Activated naive CD8-positive, alpha-beta T cell treated with anti-CD3 and anti-CD28 coated beads, Interleukin-2, amount 50 U/mL, for 16 hours (primary cell): ENCODE results near the gene DCD.
"Not testable (repeated sequence)": the region's sequence is repeated elsewhere in the genome, so short reads cannot be mapped to it uniquely, and the experiment has no call there.

Experiments
- DNase-seq: peaks from one replicate; pipeline ENCODE4 v3.0.0-alpha.2; 2020; ENCODE audit warnings: low read depth, low spot score

Gene DCD, protein sequence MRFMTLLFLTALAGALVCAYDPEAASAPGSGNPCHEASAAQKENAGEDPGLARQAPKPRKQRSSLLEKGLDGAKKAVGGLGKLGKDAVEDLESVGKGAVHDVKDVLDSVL

GRCh38 chr12:54648265-54648664 lies at the start of gene DCD:
TSS of gene DCD (minus strand) at chr12:54648365. CDS start at chr12:54648303, 62 bp downstream.
- no peak for DNase-seq

- no peak for DNase-seq
Measured at GRCh38 chr12:54697851-54698250, 49.7 kb upstream of the DCD start.

DNA sequence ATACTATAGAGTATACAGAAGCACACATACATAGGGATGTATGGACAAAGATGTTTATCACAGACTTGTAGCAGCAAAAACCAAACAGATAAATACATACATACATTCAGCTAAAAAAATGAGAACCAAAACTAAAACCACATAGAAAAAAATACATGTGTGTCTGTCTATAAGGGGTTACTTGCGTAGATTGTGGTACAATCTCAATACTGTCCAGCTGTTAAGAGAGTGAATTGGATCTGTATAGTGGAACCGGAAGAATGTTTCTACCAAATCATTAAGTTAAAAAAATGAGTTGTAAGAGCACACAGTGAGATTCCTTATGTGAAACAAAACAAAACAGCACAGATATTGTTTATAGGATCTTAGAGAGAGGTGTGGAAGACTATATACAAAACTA lies 44.2 kb upstream of the DCD start:
- DNase-seq, result no peak

- no peak for DNase-seq
Measured at GRCh38 chr12:54689984-54690383, 41.8 kb upstream of the DCD start.

GRCh38 chr12:54689034-54689372 lies 40.8 kb upstream of the DCD start:
- no peak for DNase-seq

DNA sequence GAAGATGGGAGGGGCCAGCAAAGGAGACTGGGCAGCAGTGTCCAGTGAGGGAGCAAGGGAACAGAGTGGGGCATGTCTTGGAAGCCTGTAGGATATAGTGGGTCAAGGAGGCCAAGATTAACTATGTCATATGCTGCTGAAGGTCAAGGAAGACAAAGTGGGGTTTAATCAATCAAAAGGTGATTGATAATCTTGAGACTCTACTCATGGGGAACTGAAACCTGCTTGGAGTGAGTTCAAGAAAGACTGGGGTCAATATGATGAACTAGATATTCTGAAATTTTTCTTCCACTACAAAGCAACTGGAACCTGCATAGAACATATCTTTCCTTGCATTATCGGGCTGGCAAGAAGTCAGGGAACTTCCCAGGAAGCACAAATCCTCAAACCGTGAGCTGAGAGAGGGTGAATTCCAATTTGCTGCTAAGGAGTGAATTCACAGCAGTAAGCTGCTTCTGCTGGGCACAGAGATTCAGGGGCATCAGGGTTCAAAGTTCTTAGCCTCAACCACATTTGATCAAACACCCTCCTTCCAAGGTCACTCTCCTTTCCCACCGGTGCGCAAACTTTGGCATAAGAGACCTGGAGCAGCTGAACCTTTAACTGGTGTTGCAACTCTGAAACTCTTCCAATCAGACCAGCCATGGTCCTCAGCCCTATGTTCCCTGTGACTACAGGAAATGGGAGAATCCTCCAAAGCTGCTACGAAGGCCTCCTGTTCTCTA lies 40.3 kb upstream of the DCD start:
- no peak for DNase-seq

GRCh38 chr12:54684636-54685630 lies 36.8 kb upstream of the DCD start:
- DNase-seq, result no peak

GRCh38 chr12:54683398-54683797 lies 35.2 kb upstream of the DCD start:
- DNase-seq, result no peak

DNA sequence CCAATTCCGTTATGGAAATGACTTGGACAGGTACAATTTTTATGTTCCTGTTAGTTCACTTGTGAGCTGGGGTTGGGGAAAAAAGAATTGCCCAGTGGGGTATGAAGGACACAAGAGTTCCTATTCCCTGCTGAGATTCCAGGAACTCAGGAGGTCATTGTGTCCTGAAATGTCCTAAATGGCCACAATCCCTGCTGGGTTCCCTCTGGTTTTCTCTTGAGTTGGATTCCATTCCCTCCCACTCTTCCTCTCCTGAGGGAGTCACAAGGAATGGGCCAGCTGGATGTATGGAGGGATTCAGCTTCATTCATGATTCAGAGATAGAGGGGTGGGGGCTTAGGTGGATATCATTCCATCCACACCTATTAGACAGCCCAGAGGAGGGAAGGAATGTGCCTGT lies 34.5 kb upstream of the DCD start:
- DNase-seq, result no peak

DNA sequence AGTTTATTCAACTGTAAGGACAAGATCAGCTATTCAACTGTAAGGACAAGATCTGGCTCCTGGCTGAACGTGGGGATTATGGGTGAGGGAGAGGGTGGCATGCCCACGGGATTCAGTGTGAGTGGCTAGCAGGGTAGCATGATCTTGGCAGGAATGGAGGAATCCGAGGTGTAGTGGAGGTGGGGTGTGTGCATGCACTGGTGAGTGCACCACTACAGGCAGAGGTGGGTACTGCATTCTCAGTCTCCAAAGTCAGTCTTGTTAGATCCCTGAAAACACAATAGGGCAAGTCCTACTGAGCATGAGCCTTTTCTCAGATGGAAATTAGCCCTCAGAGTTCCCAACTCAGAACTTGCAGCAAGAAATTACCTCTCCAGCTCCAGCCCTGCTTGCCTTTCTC lies 32.2 kb upstream of the DCD start:
- DNase-seq, result no peak

- DNase-seq, result no peak
Measured at GRCh38 chr12:54678131-54678530, 30.0 kb upstream of the DCD start.

- no peak for DNase-seq
Measured at GRCh38 chr12:54667945-54668344, 19.8 kb upstream of the DCD start.

DNA sequence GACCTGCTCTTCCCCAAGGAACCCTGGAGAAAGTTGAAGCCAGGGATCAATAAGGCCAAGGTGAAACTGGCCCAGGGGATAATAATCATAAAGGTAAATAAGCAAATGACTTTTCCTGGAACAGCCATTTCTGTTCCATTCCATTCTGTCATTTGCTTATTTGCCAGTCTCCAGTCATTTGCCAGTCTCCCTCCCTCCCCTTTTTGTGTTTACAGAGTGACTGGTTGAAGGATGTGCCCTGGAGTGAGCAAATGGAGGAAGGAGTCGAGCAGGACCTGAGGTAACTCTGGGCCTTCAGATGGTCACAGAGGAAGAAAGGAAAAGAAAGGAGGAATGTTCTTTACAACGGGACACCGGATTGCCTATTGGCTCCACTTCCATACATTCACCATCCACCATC lies 17.8 kb upstream of the DCD start:
- no peak for DNase-seq

- DNase-seq, result not testable (repeated sequence)
Measured at GRCh38 chr12:54665022-54665635, 17.0 kb upstream of the DCD start.

- no peak for DNase-seq
Measured at GRCh38 chr12:54663603-54664002, 15.4 kb upstream of the DCD start.

GRCh38 chr12:54662026-54662425 lies 13.9 kb upstream of the DCD start:
- DNase-seq, result no peak

GRCh38 chr12:54661048-54661447 lies 12.9 kb upstream of the DCD start:
- DNase-seq, result no peak

- DNase-seq, result no peak
Measured at GRCh38 chr12:54660320-54660962, 12.3 kb upstream of the DCD start.

- peak; percentile 10 for DNase-seq
Measured at GRCh38 chr12:54658306-54659264, 10.4 kb upstream of the DCD start.

- DNase-seq, result no peak
Measured at GRCh38 chr12:54657105-54657607, 9.0 kb upstream of the DCD start.
